ENCODE measurements around the gene PRORP.
"Not testable (repeated sequence)": the region's sequence is repeated elsewhere in the genome, so short reads cannot be mapped to it uniquely, and the experiment has no call there.

Gene PRORP

DNA sequence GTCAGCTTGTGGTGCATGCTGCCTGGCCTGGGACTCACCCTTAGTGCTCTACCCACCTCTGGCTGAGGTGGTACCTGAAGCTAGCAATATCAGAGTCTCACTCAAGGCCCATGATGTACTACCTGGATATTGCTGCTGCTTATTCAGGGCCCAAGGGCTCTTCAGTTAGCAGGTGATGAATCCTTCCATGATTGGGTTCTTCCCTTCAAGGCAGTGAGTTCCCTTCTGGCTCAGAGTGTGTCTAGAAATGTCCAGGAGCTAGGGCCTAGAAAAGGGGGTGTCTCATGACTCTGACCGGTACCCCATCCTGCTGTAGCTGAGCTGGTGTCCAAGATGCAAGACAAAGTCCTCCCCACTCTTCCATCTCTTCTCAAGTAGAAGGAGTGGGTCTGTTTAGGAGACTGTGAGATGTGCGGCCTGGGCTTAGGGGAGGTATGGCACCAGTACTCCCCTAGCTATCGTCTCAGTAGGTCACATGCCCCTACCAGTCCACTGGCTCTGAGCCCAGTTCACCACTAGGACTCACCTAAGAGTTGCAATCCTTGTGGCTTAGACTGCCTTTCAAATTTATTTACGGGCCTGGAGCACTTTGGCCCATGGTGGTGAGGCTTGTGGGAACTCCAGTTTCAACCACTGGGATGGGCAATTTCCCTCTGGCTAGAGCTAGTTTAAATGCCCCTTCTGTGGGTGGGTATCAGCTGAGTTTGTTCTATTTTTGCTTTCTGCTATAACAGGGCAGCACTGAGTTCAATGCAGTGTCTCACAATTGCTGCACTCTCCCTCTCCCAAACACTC is 12.2 kb downstream of the PRORP start:
- no peak overlapping the region for H3K27ac ChIP-seq (ENCODE audit: low read length)
- WGBS (ENCODE audit: insufficient coverage, insufficient read length): no CpG with 5 or more reads among the region's 4 CpGs
- H3K36me3 ChIP-seq (ENCODE audit: control insufficient read depth, insufficient read depth, low read length): no peaks in the 10 kb centered on the region; the same call in 1 of the 2 replicates
- no peaks in the 10 kb centered on the region for H3K4me1 ChIP-seq (ENCODE audit: control insufficient read depth, insufficient read depth, low read length)
- H3K4me3 ChIP-seq (ENCODE audit: low read length): no peak overlapping the region
- DNase-seq (ENCODE audit: low read depth, low spot score): no peak
- H3K9me3 ChIP-seq (ENCODE audit: control insufficient read depth, insufficient read depth, low read length): no peaks in the 10 kb centered on the region
- no peaks in the 10 kb centered on the region for H3K27me3 ChIP-seq (ENCODE audit: control insufficient read depth, insufficient read depth, low read length)

DNA sequence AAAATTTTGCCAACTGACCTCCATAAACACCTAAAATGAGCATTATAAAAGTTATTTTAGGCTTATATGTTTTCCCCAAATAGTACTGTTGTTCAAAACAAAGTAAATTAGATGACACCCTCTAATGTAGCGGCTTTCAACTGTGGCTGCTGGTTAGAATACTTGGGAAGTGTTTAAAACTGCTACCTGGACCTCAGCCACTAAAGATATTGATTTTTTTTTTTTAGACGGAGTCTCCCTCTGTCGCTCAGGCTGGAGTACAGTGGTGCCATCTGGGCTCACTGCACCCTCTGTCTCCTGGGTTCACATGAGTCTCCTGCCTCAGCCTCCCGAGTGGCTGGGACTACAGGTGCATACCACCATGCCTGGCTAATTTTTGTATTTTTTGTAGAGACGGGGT is 16.2 kb downstream of the PRORP start:
- no CpG with 5 or more reads among the region's 5 CpGs for WGBS (ENCODE audit: insufficient coverage, insufficient read length)
- DNase-seq (ENCODE audit: low read depth, low spot score): no peak
- no peaks in the 10 kb centered on the region for H3K9me3 ChIP-seq (ENCODE audit: control insufficient read depth, insufficient read depth, low read length)
- no peaks in the 10 kb centered on the region for H3K4me1 ChIP-seq (ENCODE audit: control insufficient read depth, insufficient read depth, low read length)
- no peaks in the 10 kb centered on the region for H3K27me3 ChIP-seq (ENCODE audit: control insufficient read depth, insufficient read depth, low read length)
- H3K27ac ChIP-seq (ENCODE audit: low read length): no peak overlapping the region
- no peak overlapping the region for H3K4me3 ChIP-seq (ENCODE audit: low read length)
- no peaks in the 10 kb centered on the region; the same call in 1 of the 2 replicates for H3K36me3 ChIP-seq (ENCODE audit: control insufficient read depth, insufficient read depth, low read length)

DNA sequence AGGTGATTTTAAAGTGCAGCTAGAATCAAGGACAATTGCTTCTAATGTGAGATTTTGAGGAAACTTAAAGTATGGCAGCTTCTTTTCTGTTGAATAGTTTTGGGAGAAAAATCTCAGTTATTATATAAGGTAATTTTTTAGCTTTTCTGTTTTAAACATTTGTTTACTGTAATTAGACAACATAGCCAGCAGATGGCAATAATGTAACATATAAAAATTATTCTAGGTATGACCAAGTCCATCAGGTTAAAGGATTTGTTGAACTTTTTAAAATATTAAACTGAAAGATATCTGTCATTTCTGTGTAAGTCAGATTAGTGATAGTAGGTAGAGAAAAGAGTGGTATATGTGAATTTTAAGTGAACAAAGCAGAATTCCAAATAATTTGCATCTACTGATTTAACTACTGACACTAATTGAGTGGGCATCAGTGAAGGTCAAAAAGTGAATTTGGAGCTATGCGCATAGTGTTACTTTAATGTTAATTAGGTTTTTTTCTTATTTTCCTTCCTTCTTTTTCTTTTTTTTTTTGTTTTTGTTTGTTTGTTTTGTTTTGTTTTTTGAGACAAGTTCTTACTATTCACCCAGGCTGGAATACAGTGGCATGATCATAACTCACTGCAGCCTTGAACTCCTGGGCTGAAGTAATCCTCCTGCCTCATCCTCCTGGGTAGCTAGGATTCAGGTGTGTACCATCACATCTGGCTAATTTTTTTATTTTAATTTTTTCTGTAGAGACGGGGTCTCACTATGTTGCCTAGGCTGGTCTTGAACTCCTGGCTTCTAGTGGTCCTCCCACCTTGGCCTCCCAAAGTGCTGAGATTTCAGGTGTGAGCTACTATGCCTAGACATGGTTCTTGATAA is 18.6 kb downstream of the PRORP start:
- no peaks in the 10 kb centered on the region for H3K27me3 ChIP-seq (ENCODE audit: control insufficient read depth, insufficient read depth, low read length)
- WGBS (ENCODE audit: insufficient coverage, insufficient read length): no CpG with 5 or more reads among the region's 2 CpGs
- no peak overlapping the region for H3K4me3 ChIP-seq (ENCODE audit: low read length)
- no peak for DNase-seq (ENCODE audit: low read depth, low spot score)
- H3K27ac ChIP-seq (ENCODE audit: low read length): no peak overlapping the region
- no peaks in the 10 kb centered on the region for H3K4me1 ChIP-seq (ENCODE audit: control insufficient read depth, insufficient read depth, low read length)
- H3K36me3 ChIP-seq (ENCODE audit: control insufficient read depth, insufficient read depth, low read length): no peaks in the 10 kb centered on the region; the same call in 1 of the 2 replicates
- H3K9me3 ChIP-seq (ENCODE audit: control insufficient read depth, insufficient read depth, low read length): no peaks in the 10 kb centered on the region

DNA sequence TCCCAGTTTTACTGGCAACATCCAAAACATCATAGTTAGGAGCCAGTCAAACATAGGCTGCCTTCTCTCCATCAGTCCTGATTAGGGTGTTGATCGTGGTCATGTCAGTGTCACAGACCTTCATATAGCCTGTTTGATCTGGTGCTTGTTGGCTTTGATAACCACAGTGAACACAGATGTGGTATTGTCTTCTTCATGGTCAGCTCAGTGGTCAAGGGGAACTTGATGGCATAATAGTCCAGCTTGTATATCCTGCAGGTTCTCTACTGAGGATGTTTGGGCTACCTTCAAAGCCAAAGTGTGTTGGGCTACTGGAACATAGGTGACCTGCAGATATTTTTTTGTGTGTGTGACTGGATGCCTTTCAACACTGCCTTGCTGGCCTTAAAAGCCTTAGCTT is 21.7 kb downstream of the PRORP start:
- Histone ChIP-seq H3K36me3 (ENCODE audit: control insufficient read depth, insufficient read depth, low read length) (no peaks in the 10 kb centered on the region), H3K4me1 (ENCODE audit: control insufficient read depth, insufficient read depth, low read length) (no peaks in the 10 kb centered on the region), H3K27me3 (ENCODE audit: control insufficient read depth, insufficient read depth, low read length) (no peaks in the 10 kb centered on the region), H3K27ac (ENCODE audit: low read length) (no peak overlapping the region), H3K9me3 (ENCODE audit: control insufficient read depth, insufficient read depth, low read length) (no peaks in the 10 kb centered on the region), H3K4me3 (ENCODE audit: low read length) (no peak overlapping the region)
- no peak for DNase-seq (ENCODE audit: low read depth, low spot score)
- no CpG with 5 or more reads among the region's 1 CpG for WGBS (ENCODE audit: insufficient coverage, insufficient read length)

DNA sequence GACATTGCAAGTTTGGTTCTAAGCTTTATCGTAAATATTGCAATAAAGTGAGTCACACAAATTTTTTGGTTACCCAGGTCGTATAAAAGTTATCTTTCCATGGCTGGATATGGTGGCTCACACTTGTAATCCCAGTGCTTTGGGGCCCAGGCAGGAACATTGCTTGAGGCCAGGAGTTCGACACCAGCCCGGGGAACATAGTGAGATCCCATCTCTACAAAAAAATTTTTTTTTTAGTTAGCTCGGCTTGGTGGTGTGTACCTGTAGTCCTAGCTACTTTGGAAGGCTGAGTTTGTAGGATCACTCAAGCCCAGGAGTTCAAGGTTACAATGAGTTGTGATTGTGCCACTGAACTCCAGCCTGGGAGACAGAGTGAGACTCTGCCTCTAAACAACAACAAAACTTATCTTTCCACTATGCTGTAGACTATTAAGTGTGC is 24.4 kb downstream of the PRORP start:
- no peak for DNase-seq (ENCODE audit: low read depth, low spot score)
- no CpG with 5 or more reads among the region's 5 CpGs for WGBS (ENCODE audit: insufficient coverage, insufficient read length)
- no peaks in the 10 kb centered on the region for H3K9me3 ChIP-seq (ENCODE audit: control insufficient read depth, insufficient read depth, low read length)

DNA sequence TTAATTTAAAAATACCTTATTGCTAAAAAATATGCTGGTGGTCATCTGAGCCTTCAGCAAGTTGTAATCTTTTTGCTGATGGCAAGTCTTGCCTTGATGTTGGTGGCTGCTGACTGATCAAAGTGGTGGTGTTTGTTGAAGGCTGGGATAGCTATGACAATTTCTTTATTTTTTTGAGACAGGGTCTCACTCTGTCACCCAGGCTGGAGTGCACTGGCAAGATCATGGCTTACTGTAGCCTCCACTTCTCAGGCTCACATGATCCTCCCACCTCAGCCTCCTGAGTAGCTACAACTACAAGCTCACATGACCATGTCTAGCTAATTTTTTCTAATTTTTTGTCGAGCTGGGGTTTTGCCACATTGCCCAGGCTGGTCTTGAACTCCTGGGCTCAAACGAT is 24.8 kb downstream of the PRORP start:
- H3K36me3 ChIP-seq (ENCODE audit: control insufficient read depth, insufficient read depth, low read length): no peaks in the 10 kb centered on the region
- no CpG with 5 or more reads among the region's 2 CpGs for WGBS (ENCODE audit: insufficient coverage, insufficient read length)
- no peaks in the 10 kb centered on the region for H3K9me3 ChIP-seq (ENCODE audit: control insufficient read depth, insufficient read depth, low read length)
- DNase-seq (ENCODE audit: low read depth, low spot score): no peak
- no peaks in the 10 kb centered on the region for H3K4me1 ChIP-seq (ENCODE audit: control insufficient read depth, insufficient read depth, low read length)
- H3K4me3 ChIP-seq (ENCODE audit: low read length): no peak overlapping the region
- no peaks in the 10 kb centered on the region for H3K27me3 ChIP-seq (ENCODE audit: control insufficient read depth, insufficient read depth, low read length)
- no peak overlapping the region for H3K27ac ChIP-seq (ENCODE audit: low read length)

More for the DNA sequence above, 24.4 kb downstream of the PRORP start:
- H3K36me3 ChIP-seq (ENCODE audit: control insufficient read depth, insufficient read depth, low read length): no peaks in the 10 kb centered on the region
- no peaks in the 10 kb centered on the region for H3K27me3 ChIP-seq (ENCODE audit: control insufficient read depth, insufficient read depth, low read length)
- no peak overlapping the region for H3K4me3 ChIP-seq (ENCODE audit: low read length)
- no peak overlapping the region for H3K27ac ChIP-seq (ENCODE audit: low read length)
- H3K4me1 ChIP-seq (ENCODE audit: control insufficient read depth, insufficient read depth, low read length): no peaks in the 10 kb centered on the region

DNA sequence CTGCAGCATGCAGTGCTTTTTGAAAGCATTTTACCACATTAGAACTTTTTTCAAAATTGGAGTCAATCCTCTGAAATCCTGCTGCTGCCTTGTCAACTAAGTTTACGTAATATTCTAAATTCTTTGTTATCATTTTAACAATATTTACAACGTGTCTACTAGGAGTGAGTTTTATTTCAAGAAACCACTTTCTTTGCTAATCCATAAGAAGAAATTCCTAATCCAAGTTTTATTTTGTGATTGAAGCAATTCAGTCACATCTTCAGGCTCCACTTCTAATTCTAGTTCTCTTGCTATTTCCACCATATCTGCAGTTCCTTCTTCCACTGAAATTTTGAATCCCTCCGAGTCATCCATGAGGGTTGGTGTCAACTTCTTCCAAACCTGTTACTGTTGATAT is 25.4 kb downstream of the PRORP start:
- no peak for DNase-seq (ENCODE audit: low read depth, low spot score)
- Histone ChIP-seq H3K4me3 (ENCODE audit: low read length) (no peak overlapping the region), H3K4me1 (ENCODE audit: control insufficient read depth, insufficient read depth, low read length) (no peaks in the 10 kb centered on the region), H3K36me3 (ENCODE audit: control insufficient read depth, insufficient read depth, low read length) (no peaks in the 10 kb centered on the region), H3K27ac (ENCODE audit: low read length) (no peak overlapping the region), H3K27me3 (ENCODE audit: control insufficient read depth, insufficient read depth, low read length) (no peaks in the 10 kb centered on the region), H3K9me3 (ENCODE audit: control insufficient read depth, insufficient read depth, low read length) (no peaks in the 10 kb centered on the region)
- WGBS (ENCODE audit: insufficient coverage, insufficient read length): no CpG with 5 or more reads among the region's 3 CpGs

DNA sequence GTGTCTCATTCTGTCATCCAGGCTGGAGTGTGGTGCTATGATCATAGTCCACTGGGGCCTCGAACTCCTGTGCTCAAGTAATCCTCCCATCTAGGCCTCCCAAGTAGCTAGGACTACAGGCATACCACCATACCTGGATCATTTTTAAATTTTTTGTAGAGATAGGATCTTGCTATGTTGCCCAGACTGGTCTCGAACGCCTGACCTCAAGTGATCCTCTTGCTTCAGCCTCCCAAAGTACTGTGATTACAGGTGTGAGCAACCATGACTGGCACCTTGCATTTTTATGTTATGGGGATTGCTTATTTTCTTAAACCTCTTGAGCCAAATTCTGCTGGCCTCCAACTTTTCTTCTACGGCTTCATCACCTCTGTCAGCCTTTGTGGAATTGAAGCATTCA is 26.9 kb downstream of the PRORP start:
- H3K27me3 ChIP-seq (ENCODE audit: control insufficient read depth, insufficient read depth, low read length): no peaks in the 10 kb centered on the region
- no peaks in the 10 kb centered on the region for H3K9me3 ChIP-seq (ENCODE audit: control insufficient read depth, insufficient read depth, low read length)
- H3K36me3 ChIP-seq (ENCODE audit: control insufficient read depth, insufficient read depth, low read length): no peaks in the 10 kb centered on the region
- DNase-seq (ENCODE audit: low read depth, low spot score): no peak
- H3K27ac ChIP-seq (ENCODE audit: low read length): no peak overlapping the region
- no CpG with 5 or more reads among the region's 4 CpGs for WGBS (ENCODE audit: insufficient coverage, insufficient read length)
- no peaks in the 10 kb centered on the region for H3K4me1 ChIP-seq (ENCODE audit: control insufficient read depth, insufficient read depth, low read length)
- no peak overlapping the region for H3K4me3 ChIP-seq (ENCODE audit: low read length)

DNA sequence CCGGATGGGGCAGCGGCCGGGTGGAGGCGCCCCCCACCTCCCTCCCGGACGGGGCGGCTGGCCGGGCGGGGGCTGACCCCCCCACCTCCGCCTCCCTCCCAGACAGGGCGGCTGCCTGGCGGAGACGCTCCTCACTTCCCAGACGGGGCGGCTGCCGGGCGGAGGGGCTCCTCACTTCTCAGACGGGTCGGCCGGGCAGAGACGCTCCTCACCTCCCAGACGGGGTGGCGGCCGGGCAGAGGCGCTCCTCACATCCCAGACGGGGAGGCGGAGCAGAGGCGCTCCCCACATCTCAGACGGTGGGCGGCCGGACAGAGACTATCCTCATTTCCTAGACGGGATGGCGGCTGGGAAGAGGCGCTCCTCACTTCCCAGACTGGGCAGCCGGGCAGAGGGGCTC is 30.2 kb downstream of the PRORP start:
- not testable (repeated sequence) for H3K27me3 ChIP-seq (ENCODE audit: control insufficient read depth, insufficient read depth, low read length); H3K36me3 ChIP-seq (ENCODE audit: control insufficient read depth, insufficient read depth, low read length); H3K4me3 ChIP-seq (ENCODE audit: low read length); DNase-seq (ENCODE audit: low read depth, low spot score); H3K27ac ChIP-seq (ENCODE audit: low read length); H3K9me3 ChIP-seq (ENCODE audit: control insufficient read depth, insufficient read depth, low read length); H3K4me1 ChIP-seq (ENCODE audit: control insufficient read depth, insufficient read depth, low read length)
- WGBS (ENCODE audit: insufficient coverage, insufficient read length): no CpG with 5 or more reads among the region's 35 CpGs

DNA sequence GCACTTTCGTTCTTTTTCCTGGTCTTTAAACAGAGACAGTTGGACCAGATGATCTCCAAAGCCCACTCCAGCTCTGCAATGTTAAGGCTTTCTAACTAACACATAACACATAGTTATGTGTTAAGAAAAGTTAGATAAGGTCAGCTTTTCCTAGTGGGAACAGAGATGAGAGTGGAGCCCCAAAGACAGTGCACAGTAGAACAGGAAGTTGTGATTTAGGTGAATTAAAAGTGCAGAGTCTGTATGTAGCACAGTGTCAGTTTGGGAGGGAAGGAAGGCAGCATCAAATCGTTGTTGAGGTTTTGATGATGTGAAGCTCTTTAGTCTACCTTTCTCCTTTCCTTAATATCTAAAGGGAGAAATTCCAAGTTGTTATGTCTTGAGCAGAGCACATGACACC is 31.7 kb downstream of the PRORP start:
- Histone ChIP-seq H3K9me3 (ENCODE audit: control insufficient read depth, insufficient read depth, low read length) (no peaks in the 10 kb centered on the region), H3K4me1 (ENCODE audit: control insufficient read depth, insufficient read depth, low read length) (no peaks in the 10 kb centered on the region), H3K4me3 (ENCODE audit: low read length) (no peak overlapping the region), H3K27me3 (ENCODE audit: control insufficient read depth, insufficient read depth, low read length) (no peaks in the 10 kb centered on the region), H3K27ac (ENCODE audit: low read length) (no peak overlapping the region), H3K36me3 (ENCODE audit: control insufficient read depth, insufficient read depth, low read length) (no peaks in the 10 kb centered on the region)
- DNase-seq (ENCODE audit: low read depth, low spot score): no peak
- WGBS (ENCODE audit: insufficient coverage, insufficient read length): no CpG with 5 or more reads among the region's 2 CpGs
